GM12878 (cell line): ENCODE results near the gene IL10. TPM values are rescaled to one million over a fixed set of nuclear protein-coding genes. Genes with fewer than 3 reads are reported as not detected.

Source experiments
- CHD2 ChIP-seq: IDR thresholded peaks from 2 replicates; pipeline ENCODE4 v1.6.1; 2011; ENCODE audit warnings: low read depth, low read length, improper control_type of control experiment, borderline replicate concordance
- CREM ChIP-seq: IDR thresholded peaks from 2 replicates; pipeline ENCODE4 v1.6.1; 2014; ENCODE audit warnings: antibody characterized with exemption, low read depth
- ESRRA ChIP-seq: IDR thresholded peaks from 2 replicates; pipeline ENCODE4 v1.6.1; 2012; ENCODE audit warnings: mild to moderate bottlenecking, low read length, improper control_type of control experiment
- GABPA ChIP-seq: IDR thresholded peaks from 2 replicates; pipeline ENCODE4 v1.6.1; 2014; ENCODE audit warnings: antibody characterized with exemption, low read depth, mild to moderate bottlenecking, inconsistent platforms
- JUND ChIP-seq: IDR thresholded peaks from 2 replicates; pipeline ENCODE4 v1.6.1; 2012; ENCODE audit warnings: low read depth, mild to moderate bottlenecking, low read length, improper control_type of control experiment, moderate library complexity
- NR2C1 ChIP-seq: fragments of 450-650 bp; IDR thresholded peaks from 2 replicates; pipeline ENCODE4 v1.6.1; 2017; ENCODE audit warnings: antibody characterized with exemption, mild to moderate bottlenecking, moderate library complexity
- NR2C2 ChIP-seq: IDR thresholded peaks from 2 replicates; pipeline ENCODE4 v1.6.1; 2011; ENCODE audit warnings: borderline replicate concordance, low read depth; ENCODE audit not compliant: control insufficient read depth, insufficient read length
- RCOR1 ChIP-seq: conservative IDR thresholded peaks from 2 replicates; pipeline ENCODE4 v1.6.1; 2012; ENCODE audit warnings: low read depth, low read length, improper control_type of control experiment
- RFX5 ChIP-seq: IDR thresholded peaks from 2 replicates; pipeline ENCODE4 v1.6.1; 2011; ENCODE audit warnings: low read depth, low read length, improper control_type of control experiment
- RUNX3 ChIP-seq: IDR thresholded peaks from 2 replicates; pipeline ENCODE4 v1.6.1; 2012; ENCODE audit warnings: low read length, inconsistent platforms
- SIX5 ChIP-seq: IDR thresholded peaks from 2 replicates; pipeline ENCODE4 v1.6.1; 2011; ENCODE audit warnings: mild to moderate bottlenecking, low read depth, low read length, moderate library complexity; ENCODE audit not compliant: severe bottlenecking
- TAF1 ChIP-seq: IDR thresholded peaks from 2 replicates; pipeline ENCODE4 v1.6.1; 2011; ENCODE audit warnings: mild to moderate bottlenecking, low read depth, low read length, borderline replicate concordance
- polyA plus RNA-seq, 11 experiments: library from polyadenylated mRNA; depleted of rRNA in 4 of 11; unstranded in 6 of 11; stranded (reverse) in 5 of 11; fragments of >200 nt; fragmentation: Nextera tagmentation in 4 of 11; fragmentation: Illumina TruSeq in 1 of 11; extraction: Ambion mirVana in 4 of 11; extraction: Trizol in 1 of 11; gene quantifications; 1 replicate in 1 of 11; 2 replicates in 10 of 11; pipeline versions ENCODE4 v1.2.1 to v1.2.3, GENCODE V29; 2011 to 2016; ENCODE audit warnings: inconsistent platforms in 2 of 11, missing spikeins in 2 of 11, low read depth in 1 of 11
- total RNA-seq, 4 experiments: library from RNA; depleted of rRNA in 3 of 4; stranded (reverse); fragments of >200 nt in 3 of 4; fragmentation: Illumina TruSeq in 1 of 4; extraction: Trizol in 1 of 4; gene quantifications; 2 replicates each; pipeline versions ENCODE4 v1.2.1 to v1.2.3, GENCODE V29; 2013 to 2021
- TF ChIP-seq, protein P1 (sequence below): fragments of 450-650 bp; IDR thresholded peaks from 2 replicates; pipeline ENCODE4 v1.6.1; 2017; ENCODE audit warnings: mild to moderate bottlenecking, moderate library complexity
- TF ChIP-seq, protein P2 (sequence below): fragments of 450-650 bp; formaldehyde crosslinking; IDR thresholded peaks from 2 replicates; pipeline ENCODE4 v1.4.0; 2020; ENCODE audit warnings: mild to moderate bottlenecking, moderate library complexity
- TF ChIP-seq, protein P3 (sequence below): fragments of 450-650 bp; IDR thresholded peaks from 2 replicates; pipeline ENCODE4 v1.6.1; 2018; ENCODE audit warnings: mild to moderate bottlenecking, low read depth, moderate library complexity; ENCODE audit not compliant: partially characterized antibody
- TF ChIP-seq, protein P4 (sequence below): fragments of 450-650 bp; conservative IDR thresholded peaks from 2 replicates; pipeline ENCODE4 v1.6.1; 2017; ENCODE audit warnings: mild to moderate bottlenecking, moderate library complexity

The IL10 gene
- total and polyA plus RNA-seq, 10 of the 15 experiments (the other 5 are each of a cell fraction or from before 2014, with no cell fraction given), result 0.34 to 5.0 (median 1.1) TPM

DNA sequence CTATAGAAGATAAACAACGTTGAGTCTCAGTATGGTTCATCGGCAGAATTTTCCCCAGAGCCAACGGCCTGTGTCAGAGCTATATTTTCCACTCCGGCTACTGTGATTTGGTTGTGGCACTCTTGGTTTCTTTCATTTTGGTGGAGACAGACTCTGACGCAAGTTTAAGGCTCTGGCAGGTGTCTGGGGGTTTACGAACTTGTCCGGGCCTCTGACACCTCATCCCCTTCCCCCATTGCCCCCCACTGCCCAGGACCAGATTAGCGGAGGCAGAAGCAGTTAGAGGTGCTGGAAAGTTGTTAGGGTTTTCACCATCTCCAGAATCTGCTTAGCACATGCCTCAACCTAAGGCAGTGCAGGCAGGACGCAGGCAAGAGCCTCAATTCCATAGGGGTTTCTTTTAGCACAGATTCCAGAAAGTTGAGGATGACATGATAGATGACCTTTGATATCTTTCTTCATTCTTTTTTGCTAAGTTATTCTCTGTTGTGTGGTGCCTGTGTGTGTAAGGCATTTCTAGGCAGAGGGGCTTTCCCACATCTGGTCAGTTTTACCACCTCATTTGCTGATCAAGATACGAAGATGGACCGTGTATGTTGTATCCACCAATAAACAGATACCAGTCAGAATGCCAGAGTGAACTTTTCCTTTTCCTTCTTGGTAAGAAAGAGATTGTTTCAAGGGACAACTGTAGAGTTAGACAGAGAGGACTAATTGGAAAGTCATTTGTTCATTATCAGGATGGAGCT lies 18.4 kb upstream of the IL10 start (continued):
- TF ChIP-seq, protein P1, sequence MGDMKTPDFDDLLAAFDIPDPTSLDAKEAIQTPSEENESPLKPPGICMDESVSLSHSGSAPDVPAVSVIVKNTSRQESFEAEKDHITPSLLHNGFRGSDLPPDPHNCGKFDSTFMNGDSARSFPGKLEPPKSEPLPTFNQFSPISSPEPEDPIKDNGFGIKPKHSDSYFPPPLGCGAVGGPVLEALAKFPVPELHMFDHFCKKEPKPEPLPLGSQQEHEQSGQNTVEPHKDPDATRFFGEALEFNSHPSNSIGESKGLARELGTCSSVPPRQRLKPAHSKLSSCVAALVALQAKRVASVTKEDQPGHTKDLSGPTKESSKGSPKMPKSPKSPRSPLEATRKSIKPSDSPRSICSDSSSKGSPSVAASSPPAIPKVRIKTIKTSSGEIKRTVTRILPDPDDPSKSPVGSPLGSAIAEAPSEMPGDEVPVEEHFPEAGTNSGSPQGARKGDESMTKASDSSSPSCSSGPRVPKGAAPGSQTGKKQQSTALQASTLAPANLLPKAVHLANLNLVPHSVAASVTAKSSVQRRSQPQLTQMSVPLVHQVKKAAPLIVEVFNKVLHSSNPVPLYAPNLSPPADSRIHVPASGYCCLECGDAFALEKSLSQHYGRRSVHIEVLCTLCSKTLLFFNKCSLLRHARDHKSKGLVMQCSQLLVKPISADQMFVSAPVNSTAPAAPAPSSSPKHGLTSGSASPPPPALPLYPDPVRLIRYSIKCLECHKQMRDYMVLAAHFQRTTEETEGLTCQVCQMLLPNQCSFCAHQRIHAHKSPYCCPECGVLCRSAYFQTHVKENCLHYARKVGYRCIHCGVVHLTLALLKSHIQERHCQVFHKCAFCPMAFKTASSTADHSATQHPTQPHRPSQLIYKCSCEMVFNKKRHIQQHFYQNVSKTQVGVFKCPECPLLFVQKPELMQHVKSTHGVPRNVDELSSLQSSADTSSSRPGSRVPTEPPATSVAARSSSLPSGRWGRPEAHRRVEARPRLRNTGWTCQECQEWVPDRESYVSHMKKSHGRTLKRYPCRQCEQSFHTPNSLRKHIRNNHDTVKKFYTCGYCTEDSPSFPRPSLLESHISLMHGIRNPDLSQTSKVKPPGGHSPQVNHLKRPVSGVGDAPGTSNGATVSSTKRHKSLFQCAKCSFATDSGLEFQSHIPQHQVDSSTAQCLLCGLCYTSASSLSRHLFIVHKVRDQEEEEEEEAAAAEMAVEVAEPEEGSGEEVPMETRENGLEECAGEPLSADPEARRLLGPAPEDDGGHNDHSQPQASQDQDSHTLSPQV, result no peak
- no peak for TF ChIP-seq NR2C2
- TF ChIP-seq RUNX3, result peak; percentile 50
- TF ChIP-seq, protein P2, sequence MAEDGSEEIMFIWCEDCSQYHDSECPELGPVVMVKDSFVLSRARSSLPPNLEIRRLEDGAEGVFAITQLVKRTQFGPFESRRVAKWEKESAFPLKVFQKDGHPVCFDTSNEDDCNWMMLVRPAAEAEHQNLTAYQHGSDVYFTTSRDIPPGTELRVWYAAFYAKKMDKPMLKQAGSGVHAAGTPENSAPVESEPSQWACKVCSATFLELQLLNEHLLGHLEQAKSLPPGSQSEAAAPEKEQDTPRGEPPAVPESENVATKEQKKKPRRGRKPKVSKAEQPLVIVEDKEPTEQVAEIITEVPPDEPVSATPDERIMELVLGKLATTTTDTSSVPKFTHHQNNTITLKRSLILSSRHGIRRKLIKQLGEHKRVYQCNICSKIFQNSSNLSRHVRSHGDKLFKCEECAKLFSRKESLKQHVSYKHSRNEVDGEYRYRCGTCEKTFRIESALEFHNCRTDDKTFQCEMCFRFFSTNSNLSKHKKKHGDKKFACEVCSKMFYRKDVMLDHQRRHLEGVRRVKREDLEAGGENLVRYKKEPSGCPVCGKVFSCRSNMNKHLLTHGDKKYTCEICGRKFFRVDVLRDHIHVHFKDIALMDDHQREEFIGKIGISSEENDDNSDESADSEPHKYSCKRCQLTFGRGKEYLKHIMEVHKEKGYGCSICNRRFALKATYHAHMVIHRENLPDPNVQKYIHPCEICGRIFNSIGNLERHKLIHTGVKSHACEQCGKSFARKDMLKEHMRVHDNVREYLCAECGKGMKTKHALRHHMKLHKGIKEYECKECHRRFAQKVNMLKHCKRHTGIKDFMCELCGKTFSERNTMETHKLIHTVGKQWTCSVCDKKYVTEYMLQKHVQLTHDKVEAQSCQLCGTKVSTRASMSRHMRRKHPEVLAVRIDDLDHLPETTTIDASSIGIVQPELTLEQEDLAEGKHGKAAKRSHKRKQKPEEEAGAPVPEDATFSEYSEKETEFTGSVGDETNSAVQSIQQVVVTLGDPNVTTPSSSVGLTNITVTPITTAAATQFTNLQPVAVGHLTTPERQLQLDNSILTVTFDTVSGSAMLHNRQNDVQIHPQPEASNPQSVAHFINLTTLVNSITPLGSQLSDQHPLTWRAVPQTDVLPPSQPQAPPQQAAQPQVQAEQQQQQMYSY (CRISPR knock-in tag), result no peak
- TF ChIP-seq, protein P3, sequence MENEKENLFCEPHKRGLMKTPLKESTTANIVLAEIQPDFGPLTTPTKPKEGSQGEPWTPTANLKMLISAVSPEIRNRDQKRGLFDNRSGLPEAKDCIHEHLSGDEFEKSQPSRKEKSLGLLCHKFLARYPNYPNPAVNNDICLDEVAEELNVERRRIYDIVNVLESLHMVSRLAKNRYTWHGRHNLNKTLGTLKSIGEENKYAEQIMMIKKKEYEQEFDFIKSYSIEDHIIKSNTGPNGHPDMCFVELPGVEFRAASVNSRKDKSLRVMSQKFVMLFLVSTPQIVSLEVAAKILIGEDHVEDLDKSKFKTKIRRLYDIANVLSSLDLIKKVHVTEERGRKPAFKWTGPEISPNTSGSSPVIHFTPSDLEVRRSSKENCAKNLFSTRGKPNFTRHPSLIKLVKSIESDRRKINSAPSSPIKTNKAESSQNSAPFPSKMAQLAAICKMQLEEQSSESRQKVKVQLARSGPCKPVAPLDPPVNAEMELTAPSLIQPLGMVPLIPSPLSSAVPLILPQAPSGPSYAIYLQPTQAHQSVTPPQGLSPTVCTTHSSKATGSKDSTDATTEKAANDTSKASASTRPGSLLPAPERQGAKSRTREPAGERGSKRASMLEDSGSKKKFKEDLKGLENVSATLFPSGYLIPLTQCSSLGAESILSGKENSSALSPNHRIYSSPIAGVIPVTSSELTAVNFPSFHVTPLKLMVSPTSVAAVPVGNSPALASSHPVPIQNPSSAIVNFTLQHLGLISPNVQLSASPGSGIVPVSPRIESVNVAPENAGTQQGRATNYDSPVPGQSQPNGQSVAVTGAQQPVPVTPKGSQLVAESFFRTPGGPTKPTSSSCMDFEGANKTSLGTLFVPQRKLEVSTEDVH, result no peak
- TF ChIP-seq CHD2, result peak; percentile 73
- no peak for TF ChIP-seq ESRRA
- no peak for TF ChIP-seq JUND
- no peak for TF ChIP-seq GABPA
- no peak for TF ChIP-seq TAF1
- TF ChIP-seq RCOR1, result peak; percentile 80; the same call in 1 of the 2 replicates
- peak; percentile 60; the same call in 1 of the 2 replicates for TF ChIP-seq CREM
- TF ChIP-seq NR2C1, result no peak
- no peak for TF ChIP-seq SIX5
- TF ChIP-seq, protein P4, sequence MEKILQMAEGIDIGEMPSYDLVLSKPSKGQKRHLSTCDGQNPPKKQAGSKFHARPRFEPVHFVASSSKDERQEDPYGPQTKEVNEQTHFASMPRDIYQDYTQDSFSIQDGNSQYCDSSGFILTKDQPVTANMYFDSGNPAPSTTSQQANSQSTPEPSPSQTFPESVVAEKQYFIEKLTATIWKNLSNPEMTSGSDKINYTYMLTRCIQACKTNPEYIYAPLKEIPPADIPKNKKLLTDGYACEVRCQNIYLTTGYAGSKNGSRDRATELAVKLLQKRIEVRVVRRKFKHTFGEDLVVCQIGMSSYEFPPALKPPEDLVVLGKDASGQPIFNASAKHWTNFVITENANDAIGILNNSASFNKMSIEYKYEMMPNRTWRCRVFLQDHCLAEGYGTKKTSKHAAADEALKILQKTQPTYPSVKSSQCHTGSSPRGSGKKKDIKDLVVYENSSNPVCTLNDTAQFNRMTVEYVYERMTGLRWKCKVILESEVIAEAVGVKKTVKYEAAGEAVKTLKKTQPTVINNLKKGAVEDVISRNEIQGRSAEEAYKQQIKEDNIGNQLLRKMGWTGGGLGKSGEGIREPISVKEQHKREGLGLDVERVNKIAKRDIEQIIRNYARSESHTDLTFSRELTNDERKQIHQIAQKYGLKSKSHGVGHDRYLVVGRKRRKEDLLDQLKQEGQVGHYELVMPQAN, result no peak
- TF ChIP-seq RFX5, result no peak
